IMR-90 (cell line): ENCODE measurements around the gene ALK. TPM values are rescaled to one million over a fixed set of nuclear protein-coding genes. Genes with fewer than 3 reads are reported as not detected.

Source experiments
- ATAC-seq: fragments of 200-7000 bp; cut with Tn5 transposase; 2 replicates; pipeline ENCODE4 v1.9.1; 2020; ENCODE audit warnings: low read depth, mild to moderate bottlenecking, moderate library complexity
- BruUV-seq: library from RNA; stranded (reverse); fragments of 400-500 nt; replicated peaks from 2 replicates; lab custom pipeline; 2021; lab: Mats Ljungman, UMichigan
- CTCF ChIA-PET: fragments of 300-600 bp; formaldehyde crosslinking; extraction: SDS; loops from one replicate; lab custom pipeline; 2021; ENCODE audit warnings: antibody characterized with exemption; lab: Yijun Ruan, JAX
- POLR2A ChIA-PET: fragments of 300-600 bp; sonication (Branson Sonifier 250); formaldehyde crosslinking; loops from one replicate; lab custom pipeline; 2022; ENCODE audit warnings: antibody characterized with exemption; ENCODE audit not compliant: unreplicated experiment; lab: Charles Lee
- DNase-seq: peaks from one replicate; pipeline ENCODE4 v3.0.0; 2013
- H2AFZ ChIP-seq: replicated peaks from 2 replicates; pipeline ENCODE3; 2013; ENCODE audit warnings: low read length, mild to moderate bottlenecking; ENCODE audit not compliant: poor library complexity
- H2AK5ac ChIP-seq: 2 replicates; pipeline ENCODE4 v1.6.1; 2013; ENCODE audit warnings: low read depth, low read length, inconsistent platforms
- H2AK9ac ChIP-seq: replicated peaks from 2 replicates; pipeline ENCODE3; 2013; ENCODE audit warnings: mild to moderate bottlenecking, low read depth, low read length, moderate library complexity; ENCODE audit not compliant: poor library complexity
- H2BK120ac ChIP-seq: 2 replicates; pipeline ENCODE4 v1.6.1; 2013; ENCODE audit warnings: low read depth, low read length, inconsistent platforms
- H2BK15ac ChIP-seq: 3 replicates; pipeline ENCODE4 v1.6.1; 2013; ENCODE audit warnings: low read depth, low read length, inconsistent platforms
- H2BK20ac ChIP-seq: 2 replicates; pipeline ENCODE4 v1.6.1; 2013; ENCODE audit warnings: low read depth, mild to moderate bottlenecking, inconsistent platforms, low read length, moderate library complexity
- H2BK5ac ChIP-seq: 2 replicates; pipeline ENCODE4 v1.6.1; 2013; ENCODE audit warnings: mild to moderate bottlenecking, low read depth, low read length, inconsistent platforms; ENCODE audit not compliant: poor library complexity, severe bottlenecking
- H3K14ac ChIP-seq: replicated peaks from 2 replicates; pipeline ENCODE4 v1.6.1; 2013; ENCODE audit warnings: low read depth, low read length, inconsistent platforms
- H3K18ac ChIP-seq: 2 replicates; pipeline ENCODE4 v1.6.1; 2013; ENCODE audit warnings: low read depth, low read length, control low read depth
- H3K23ac ChIP-seq: 2 replicates; pipeline ENCODE4 v1.6.1; 2013; ENCODE audit warnings: low read depth, low read length, inconsistent platforms
- H3K27ac ChIP-seq: 2 replicates; pipeline ENCODE4 v1.5.1; 2013; ENCODE audit warnings: mild to moderate bottlenecking, control low read depth, low read length; ENCODE audit not compliant: insufficient read depth
- H3K27me3 ChIP-seq: 2 replicates; pipeline ENCODE4 v1.6.1; 2013; ENCODE audit warnings: low read length; ENCODE audit not compliant: control insufficient read depth, insufficient read depth
- H3K36me3 ChIP-seq: 2 replicates; pipeline ENCODE4 v1.6.1; 2013; ENCODE audit warnings: low read length, mixed read lengths; ENCODE audit not compliant: control insufficient read depth, insufficient read depth
- H3K4ac ChIP-seq: 2 replicates; pipeline ENCODE4 v1.6.1; 2013; ENCODE audit warnings: low read depth, low read length, inconsistent platforms
- H3K4me1 ChIP-seq: 2 replicates; pipeline ENCODE4 v1.6.1; 2013; ENCODE audit warnings: low read length, mixed read lengths; ENCODE audit not compliant: control insufficient read depth, insufficient read depth
- H3K4me2 ChIP-seq: 2 replicates; pipeline ENCODE4 v1.6.1; 2013; ENCODE audit warnings: low read depth, mild to moderate bottlenecking, control low read depth, low read length, moderate library complexity
- H3K4me3 ChIP-seq: 2 replicates; pipeline ENCODE4 v1.5.1; 2013; ENCODE audit warnings: low read depth, mild to moderate bottlenecking, control low read depth, low read length, moderate library complexity; ENCODE audit not compliant: insufficient read depth
- H3K56ac ChIP-seq: 2 replicates; pipeline ENCODE4 v1.6.1; 2013; ENCODE audit warnings: low read length, inconsistent platforms; ENCODE audit not compliant: insufficient read depth; ENCODE audit errors: extremely low read depth
- H3K79me1 ChIP-seq, 2 experiments: 2 replicates each; pipeline ENCODE4 v1.6.1; 2013; ENCODE audit warnings: low read length in 2 of 2, inconsistent platforms in 1 of 2, low read depth in 1 of 2
- H3K9ac ChIP-seq: 2 replicates; pipeline ENCODE4 v1.6.1; 2013; ENCODE audit warnings: low read depth, low read length, control low read depth
- H3K9me1 ChIP-seq: 2 replicates; pipeline ENCODE4 v1.6.1; 2013; ENCODE audit warnings: low read length, inconsistent platforms; ENCODE audit not compliant: insufficient read depth
- H3K9me3 ChIP-seq: 2 replicates; pipeline ENCODE4 v1.6.1; 2013; ENCODE audit warnings: low read length; ENCODE audit not compliant: control insufficient read depth, insufficient read depth
- H4K20me1 ChIP-seq: 2 replicates; pipeline ENCODE4 v1.6.1; 2013; ENCODE audit warnings: low read length, inconsistent platforms; ENCODE audit not compliant: insufficient read depth
- H4K5ac ChIP-seq: 2 replicates; pipeline ENCODE4 v1.6.1; 2013; ENCODE audit warnings: mild to moderate bottlenecking, low read depth, low read length, control low read depth
- H4K8ac ChIP-seq, 2 experiments: 2 replicates each; pipeline ENCODE4 v1.6.1; 2013; ENCODE audit warnings: low read depth in 2 of 2, low read length in 2 of 2, control low read depth in 1 of 2, inconsistent platforms in 1 of 2
- H4K91ac ChIP-seq: 2 replicates; pipeline ENCODE4 v1.6.1; 2013; ENCODE audit warnings: low read depth, low read length, inconsistent platforms; ENCODE audit not compliant: insufficient read depth
- MAZ ChIP-seq: IDR thresholded peaks from 2 replicates; pipeline ENCODE4 v1.6.1; 2012; ENCODE audit warnings: low read depth, mild to moderate bottlenecking, low read length, improper control_type of control experiment, moderate library complexity, borderline replicate concordance
- WGBS, 2 experiments: methylation state at CpG; one replicate each; pipeline versions ENCODE4 v1.1.5 to v1.1.7; 2013; ENCODE audit warnings: missing lambda C conversion rate in 2 of 2; ENCODE audit not compliant: insufficient read length in 1 of 2; ENCODE audit errors: extremely low coverage in 2 of 2; 5-methylcytosine and 5-hydroxymethylcytosine counted together
- dilution Hi-C: fragments of 300-500 bp; cut with HindIII; formaldehyde crosslinking; loops from one replicate; pipeline ENCODE4 v1.14.3; 2018; ENCODE audit warnings: low sequenced_read_pairs; ENCODE audit not compliant: unreplicated experiment
- in situ Hi-C: fragments of 300-500 bp; cut with MboI; formaldehyde crosslinking; loops from 3 replicates; pipeline ENCODE4 v1.14.3; 2019; ENCODE audit warnings: low sequenced_read_pairs, inconsistent platforms, mixed read lengths
- intact Hi-C: fragments of 100-400 bp; cut with micrococcal nuclease; formaldehyde crosslinking; loops from 2 replicates; pipeline ENCODE4 v1.10.0; 2022
- polyA plus RNA-seq, 3 experiments: library from polyadenylated mRNA; depleted of rRNA; stranded (reverse); fragments of >200 nt; gene quantifications; 2 replicates each; pipeline ENCODE4 v1.2.3, GENCODE V29; 2012; ENCODE audit warnings: low replicate concordance in 1 of 3
- total RNA-seq: library from RNA; depleted of rRNA; stranded (reverse); fragments of >200 nt; gene quantifications from 2 replicates; pipeline ENCODE4 v1.2.3, GENCODE V29; 2012

Gene ALK
- total and polyA plus RNA-seq, 2 of the 4 experiments (the other 2 are of a cell fraction): not detected

- WGBS, 2 experiments: no CpG with 5 or more reads among the region's 2 CpGs
- Histone ChIP-seq H3K4ac (no peak overlapping the region), H2BK120ac (no peak overlapping the region), H3K36me3 (no peaks in the 10 kb centered on the region), H2AFZ (no peak overlapping the region), H3K79me1 (no peaks in the 10 kb centered on the region), H4K91ac (no peak overlapping the region), H2BK5ac (no peak overlapping the region), H3K56ac (no peak overlapping the region), H3K27ac (no peak overlapping the region), H3K4me3 (no peak overlapping the region), H4K5ac (no peak overlapping the region), H2BK20ac (no peak overlapping the region), H3K23ac (no peak overlapping the region), H3K9ac (no peak overlapping the region), H3K18ac (no peak overlapping the region), H2AK9ac (no peak overlapping the region), H2BK15ac (no peak overlapping the region), H3K4me1 (no peaks in the 10 kb centered on the region), H3K14ac (no peak overlapping the region), H3K4me2 (no peak overlapping the region), H3K9me3 (no peaks in the 10 kb centered on the region; the same call in 1 of the 2 replicates), H2AK5ac (no peak overlapping the region), H4K8ac (no peak overlapping the region), H3K27me3 (peaks cover 14% of the 10 kb centered on the region), H4K20me1 (no peaks in the 10 kb centered on the region), H3K9me1 (no peaks in the 10 kb centered on the region)
- dilution Hi-C loops (no loop called here), in situ Hi-C loops (no loop called here), intact Hi-C loops (no loop called here)
- no TSS peak for BruUV-seq
- DNase-seq (no peak), ATAC-seq (no peak)
- TF ChIP-seq MAZ: no peak
- POLR2A ChIA-PET: no interaction called here
- CTCF ChIA-PET: no interaction called here
These were observed 189.4 kb downstream of the ALK start for GRCh38 chr2:29731948-29732347.
